ENCODE data around the gene KCNJ18.
"Not testable (repeated sequence)": the region's sequence is repeated elsewhere in the genome, so short reads cannot be mapped to it uniquely, and the experiment has no call there.

KCNJ18 gene

DNA sequence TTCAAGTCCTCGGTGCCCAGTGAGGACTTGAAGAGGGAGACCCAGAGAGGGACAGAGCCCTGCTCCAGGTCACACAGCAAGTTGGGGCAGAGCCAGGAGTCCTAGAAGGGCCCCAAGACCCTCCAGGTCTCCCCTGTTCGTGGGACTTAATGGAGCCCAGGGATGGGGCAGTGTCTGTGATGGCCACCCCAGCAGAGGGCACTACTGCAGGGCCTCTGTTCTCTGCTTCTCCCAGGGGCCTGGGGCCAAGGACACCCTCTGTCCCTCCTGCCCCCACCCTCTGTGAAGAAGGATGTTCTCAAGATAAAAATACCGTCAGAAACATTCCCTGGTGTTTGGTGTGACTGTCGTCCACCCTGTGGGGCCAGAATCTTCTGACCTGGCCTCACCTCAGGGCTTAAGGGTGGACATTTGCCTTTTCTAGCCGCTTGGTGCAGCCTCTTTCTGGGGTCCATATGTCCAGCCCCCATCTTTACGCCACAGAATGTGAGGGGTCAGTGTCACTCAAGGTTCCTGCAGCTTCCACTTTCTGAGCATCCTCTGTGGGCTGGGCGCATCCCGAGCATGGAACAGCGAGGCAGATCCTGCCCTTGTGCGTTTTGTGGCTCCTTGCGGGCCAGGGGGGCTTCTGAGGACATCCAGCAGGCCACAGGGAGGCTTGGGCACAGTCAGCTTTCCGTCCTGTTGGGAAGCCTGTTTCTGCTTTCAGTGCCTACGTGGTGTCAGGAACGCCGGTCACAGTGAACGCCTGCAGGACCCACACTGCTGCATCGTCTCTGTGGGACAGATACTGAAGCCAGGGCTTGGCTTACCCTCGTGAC, at the start of gene KCNJ18:
Gene KCNJ18, plus strand, starts transcription at position 641 of the 821 bp plus-strand sequence. CDS start 10,264 bp downstream, outside the sequence.
- not testable (repeated sequence) for DNase-seq

DNA sequence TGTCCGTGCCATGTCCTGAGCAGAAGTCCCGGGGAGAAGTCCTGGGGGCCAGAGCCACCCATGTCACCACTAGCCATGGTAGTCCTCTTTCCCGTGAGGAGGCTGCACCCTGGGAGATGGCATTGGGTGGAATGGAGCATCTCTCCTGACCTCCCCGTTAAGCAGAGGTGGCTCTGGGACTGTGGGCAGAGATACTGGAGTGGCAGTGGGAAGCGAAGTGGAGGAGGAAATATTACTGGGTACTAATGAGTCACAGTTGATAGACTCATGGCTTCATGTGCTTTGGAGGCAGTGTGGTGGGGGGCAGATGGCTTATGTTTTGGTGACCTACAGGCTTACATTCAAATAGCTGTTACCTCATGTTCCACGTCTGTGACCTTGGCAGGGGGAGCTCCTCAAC, 44.2 kb upstream of the KCNJ18 start:
- not testable (repeated sequence) for DNase-seq

DNA sequence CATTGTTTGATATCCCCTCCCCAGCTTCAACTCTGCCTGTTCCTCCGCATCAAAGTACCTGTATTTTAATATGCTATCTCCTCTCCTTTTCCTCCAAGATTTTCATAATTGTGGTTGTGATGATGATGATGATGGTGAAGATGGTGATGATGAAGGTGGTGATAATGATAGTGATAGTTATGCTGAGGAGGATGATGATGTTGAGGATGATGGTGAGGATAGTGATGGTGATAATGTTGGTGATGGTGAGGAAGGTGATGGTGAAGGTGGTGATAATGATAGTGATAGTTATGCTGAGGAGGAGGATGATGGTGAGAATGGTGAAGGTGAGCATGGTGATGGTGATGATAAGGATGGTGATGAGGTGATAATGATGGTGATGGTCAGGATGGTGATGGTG, 42.3 kb upstream of the KCNJ18 start:
- DNase-seq: not testable (repeated sequence)

DNA sequence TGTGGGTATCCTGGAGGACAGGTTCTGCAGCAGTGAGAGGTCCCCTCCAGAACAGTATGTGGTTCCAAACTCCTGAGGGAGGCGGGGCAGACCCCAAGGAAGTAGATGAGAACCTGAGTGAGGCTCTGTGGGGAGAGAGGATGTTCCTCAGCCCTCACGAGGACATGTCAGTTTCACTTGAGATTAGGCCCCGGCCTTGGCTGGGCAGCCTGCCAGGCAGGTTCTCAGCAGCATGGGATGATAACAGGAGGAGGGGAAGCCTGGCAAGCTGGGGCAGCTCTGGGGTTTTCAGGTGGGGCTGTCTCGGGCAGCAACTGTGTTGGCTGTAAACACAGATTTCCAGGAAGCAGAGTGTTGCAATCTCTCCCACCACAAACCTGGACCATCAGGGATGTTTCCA, 40.3 kb upstream of the KCNJ18 start:
- not testable (repeated sequence) for DNase-seq

GRCh38 chr17:21653211-21653610, 39.1 kb upstream of the KCNJ18 start:
- not testable (repeated sequence) for DNase-seq

- not testable (repeated sequence) for DNase-seq
Measured at GRCh38 chr17:21656518-21657309, 35.6 kb upstream of the KCNJ18 start.

GRCh38 chr17:21659635-21660034, 32.7 kb upstream of the KCNJ18 start:
- DNase-seq: not testable (repeated sequence)

- DNase-seq: not testable (repeated sequence)
Measured at GRCh38 chr17:21661455-21661854, 30.9 kb upstream of the KCNJ18 start.

GRCh38 chr17:21663166-21663565, 29.2 kb upstream of the KCNJ18 start:
- not testable (repeated sequence) for DNase-seq

DNA sequence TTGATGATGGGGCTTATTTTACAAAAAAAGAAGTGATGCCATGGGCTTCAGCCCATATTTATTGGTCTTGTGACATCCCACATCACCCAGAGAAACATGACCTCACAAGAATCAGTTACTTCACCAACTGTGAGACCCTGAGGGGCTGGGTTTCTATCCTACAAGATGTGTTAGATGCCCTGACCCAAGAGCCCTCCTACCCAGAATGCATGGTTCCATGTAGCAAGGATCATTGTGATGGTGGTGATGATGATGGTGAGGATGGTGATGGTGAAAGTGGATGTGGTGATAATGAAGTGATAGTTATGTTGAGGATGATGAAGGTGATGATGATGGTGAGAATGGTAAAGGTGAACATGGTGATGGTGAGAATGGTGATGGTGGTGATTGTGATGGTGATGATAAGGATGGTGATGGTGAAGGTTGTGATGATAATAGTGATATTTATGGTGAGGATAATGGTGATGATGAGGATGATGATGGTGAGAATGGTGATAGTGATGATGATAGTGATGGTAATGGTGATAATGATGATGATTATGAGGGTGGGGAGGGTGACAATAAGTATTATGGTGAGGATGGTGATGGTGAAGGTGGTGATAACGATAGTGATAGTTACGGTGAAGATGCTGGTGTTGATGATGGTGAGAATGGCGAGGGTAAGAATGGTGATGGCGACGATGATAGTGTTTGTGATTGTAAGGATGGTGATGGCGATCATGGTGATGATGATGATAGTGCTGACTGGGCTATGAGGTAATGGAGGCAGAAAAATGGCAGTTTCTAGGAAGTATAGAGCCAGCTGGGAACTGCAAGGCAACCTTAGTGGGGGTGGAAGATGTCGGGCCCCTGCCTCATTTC, 28.5 kb upstream of the KCNJ18 start:
- DNase-seq: not testable (repeated sequence)

- not testable (repeated sequence) for DNase-seq
Measured at GRCh38 chr17:21665171-21665570, 27.2 kb upstream of the KCNJ18 start.

DNA sequence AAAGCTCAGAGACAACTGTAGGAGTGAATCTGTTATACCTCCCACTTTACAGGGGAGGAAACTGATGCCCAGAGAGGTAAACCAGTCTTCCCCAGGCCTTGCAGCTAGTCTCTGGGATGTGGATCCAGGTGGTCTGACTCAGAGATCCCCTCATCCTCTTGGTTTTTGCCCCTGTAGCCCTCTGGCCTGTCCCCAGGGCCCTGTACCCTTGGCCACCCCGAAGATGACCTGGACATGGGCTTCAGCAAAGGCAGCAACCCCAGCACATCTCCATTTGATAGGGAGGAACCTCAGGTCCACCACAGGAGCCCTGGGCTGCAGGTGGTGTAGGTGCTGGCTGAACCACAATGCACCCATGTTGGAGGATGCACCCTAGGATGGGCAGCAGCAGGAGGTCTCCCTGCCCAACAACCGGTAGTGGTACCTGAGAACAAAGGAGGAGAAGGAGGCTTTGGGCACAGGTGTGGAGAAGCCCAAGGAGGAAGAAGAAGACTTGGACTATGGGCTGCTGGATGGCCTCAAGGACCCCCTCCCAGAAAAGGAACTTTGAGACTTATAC, 26.3 kb upstream of the KCNJ18 start:
- DNase-seq: not testable (repeated sequence)

DNA sequence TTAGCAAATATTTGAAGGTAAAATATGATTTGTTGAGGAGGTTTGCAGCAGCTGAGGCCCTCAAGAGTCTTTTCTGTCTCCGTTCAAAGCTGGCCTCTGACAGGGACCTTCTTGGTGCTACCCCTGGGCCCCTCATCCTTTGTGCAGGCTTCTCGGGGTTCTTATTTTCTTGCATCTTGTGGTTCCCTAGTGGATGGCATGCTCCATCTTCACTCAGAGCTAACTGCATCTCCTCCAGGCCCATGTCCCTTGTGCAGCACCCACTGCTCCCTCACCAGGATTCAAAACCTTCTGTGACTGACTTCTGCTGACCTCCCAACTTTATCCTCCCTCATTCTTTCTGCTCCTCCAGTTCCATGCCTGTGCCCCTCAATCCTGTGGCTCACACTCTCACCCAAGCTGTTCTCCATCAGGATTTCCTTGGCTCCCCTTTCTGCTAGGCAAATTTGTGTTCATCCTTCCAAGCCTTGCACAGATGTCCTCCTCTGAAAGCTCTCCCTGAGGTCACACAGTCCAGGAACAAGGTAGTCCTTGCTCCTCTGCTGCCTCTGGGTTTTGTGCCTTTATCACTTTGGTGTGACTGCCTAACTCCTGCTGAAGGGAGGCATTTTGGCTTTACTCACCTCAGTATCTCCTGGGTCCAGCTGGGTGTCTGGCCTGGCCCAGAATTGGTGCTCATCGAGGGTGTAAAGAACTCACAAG, 25.5 kb upstream of the KCNJ18 start:
- DNase-seq: not testable (repeated sequence)

DNA sequence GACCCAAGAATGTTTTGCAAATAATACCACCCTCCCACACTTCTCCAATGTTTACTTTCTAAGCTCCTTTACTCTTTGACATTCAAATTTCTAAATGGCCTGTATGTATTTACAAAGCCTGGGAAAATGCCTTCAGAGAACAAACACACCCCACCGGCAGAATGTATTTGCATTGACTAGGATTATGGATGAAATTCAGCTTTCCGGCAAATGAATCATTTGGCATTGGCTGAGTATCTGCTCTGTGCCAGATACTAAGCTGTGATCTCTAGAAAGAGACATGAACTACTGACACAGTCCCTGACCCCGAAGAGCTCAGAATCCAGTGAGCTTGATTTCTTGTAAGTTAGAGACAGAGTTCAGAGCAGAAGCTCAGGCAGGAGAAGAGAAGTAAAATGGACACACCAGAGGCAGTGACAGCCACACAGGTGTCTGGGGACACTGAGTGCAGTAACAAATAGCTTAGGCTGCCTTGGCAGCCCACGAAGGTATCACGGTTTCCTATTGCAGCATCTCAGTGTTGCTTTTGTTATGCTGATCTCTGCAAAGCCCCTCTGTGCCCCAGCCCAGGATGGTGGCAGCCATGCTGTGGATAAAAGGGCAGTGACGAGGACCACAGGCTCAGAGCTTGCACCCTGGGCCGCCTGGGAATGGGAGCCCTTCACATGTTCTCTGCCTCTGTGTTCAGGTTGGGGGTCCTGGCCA, 24.8 kb upstream of the KCNJ18 start:
- not testable (repeated sequence) for DNase-seq

DNA sequence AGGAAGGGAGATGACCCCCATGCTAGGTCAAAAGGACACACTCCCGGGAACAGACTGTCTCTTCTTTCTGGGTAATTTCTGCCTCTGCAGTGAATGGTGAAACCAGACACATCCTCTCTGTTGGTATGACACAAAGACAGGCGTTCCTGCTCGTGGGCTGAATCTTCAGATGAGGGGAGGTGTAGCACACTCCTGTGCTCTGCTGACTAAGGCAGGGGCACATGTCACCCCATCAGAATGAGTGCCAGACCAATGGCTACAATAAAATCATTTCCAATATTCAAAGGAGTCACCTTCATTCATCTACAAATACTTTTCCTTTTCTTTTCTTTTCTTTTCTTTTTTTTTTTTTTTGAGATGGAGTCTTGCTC, 24.2 kb upstream of the KCNJ18 start:
- DNase-seq: not testable (repeated sequence)

DNA sequence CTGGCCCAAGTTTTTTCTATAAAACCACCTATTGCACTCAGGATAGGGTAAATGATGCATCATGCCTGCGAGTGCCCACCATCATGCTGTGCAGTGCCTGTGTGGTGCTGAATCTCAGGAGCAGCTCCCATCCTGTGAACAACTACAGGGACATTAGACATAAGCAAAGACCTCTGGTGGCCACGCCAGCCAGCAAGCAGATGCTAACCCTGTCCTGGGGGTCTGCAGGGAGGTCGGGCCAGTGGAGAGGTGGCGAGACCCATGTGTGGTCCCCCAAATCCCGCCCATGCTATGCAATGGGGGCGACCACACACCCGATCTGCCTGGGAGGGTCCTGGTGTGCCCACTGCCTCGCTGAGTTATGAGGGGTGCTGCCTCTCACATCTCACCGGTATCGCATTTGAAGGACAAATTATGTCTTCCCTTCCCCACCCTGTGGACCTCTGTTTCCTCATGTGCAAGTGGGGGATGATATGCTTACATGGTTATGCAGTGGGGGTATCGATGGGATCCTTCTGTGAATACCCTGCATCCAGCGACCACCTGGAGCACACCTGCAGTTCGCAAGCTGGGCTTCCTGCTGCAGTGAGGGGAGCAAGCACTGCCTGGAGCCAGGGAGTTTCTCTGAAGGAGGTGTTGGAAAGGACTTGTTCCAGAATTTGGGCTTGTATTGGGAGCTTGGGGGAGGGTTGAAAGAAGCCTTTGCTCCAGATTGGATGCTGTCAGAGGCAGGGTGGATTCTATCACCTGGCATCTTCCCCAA, 23.4 kb upstream of the KCNJ18 start:
- DNase-seq: not testable (repeated sequence)

GRCh38 chr17:21669616-21670360, 22.5 kb upstream of the KCNJ18 start:
- DNase-seq: not testable (repeated sequence)

DNA sequence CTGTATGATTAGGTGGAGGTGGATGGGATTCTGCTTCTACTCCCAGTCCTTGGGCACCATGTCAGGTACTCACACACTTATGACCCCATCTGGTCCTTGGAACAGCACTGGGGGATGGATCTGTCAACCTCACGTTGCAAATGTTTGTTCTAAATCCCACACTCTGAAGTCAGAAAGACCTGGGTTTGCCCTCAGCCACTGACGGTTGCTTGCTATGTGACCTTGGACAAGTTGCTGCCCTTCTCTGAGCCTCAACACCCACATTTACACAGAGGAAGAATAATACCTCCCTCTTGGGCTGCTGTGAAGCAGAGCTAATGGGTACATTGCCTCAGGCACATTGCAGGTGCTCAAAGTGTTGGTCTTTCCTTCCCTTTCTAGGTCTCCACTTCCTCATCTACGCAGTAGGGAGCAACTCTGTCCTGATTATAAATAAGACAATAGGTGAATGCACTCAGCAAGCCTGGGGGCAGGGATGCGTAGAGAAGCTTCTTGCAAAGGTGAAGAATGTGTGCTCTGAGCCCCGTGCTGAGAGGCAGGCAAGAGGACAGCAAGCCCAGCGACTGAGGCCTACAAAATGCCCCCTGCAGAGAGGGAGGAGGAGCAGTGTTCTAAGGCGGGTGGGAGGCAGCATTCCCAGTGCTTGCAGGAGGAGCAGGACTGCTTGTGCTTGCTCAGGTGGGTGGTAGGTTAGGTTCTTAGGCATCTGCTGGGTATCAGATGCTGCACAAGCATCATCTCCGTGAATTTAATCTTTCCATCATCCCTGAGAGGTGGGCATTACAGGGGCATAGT, 21.8 kb upstream of the KCNJ18 start:
- not testable (repeated sequence) for DNase-seq

DNA sequence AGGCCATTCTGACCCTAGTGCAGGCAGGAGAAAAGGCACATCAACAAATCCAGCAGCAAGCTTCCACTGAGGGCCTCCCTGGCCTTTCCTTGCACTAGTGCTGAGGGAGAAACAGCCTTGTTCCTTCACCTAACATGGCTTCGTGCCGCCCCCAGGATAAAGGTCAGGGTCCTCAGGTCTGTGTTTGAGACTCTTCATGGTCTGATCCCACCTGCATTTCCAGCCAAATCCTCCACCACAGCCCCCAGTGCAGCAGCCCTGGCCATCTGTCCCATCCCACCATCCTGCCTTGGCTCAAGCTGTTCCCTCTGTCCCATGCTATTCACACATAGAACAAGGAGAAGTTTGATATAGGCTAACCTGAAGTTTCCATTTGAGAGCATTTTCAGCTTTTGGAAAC, 20.9 kb upstream of the KCNJ18 start:
- DNase-seq: not testable (repeated sequence)
